VCaP (cell line): ENCODE results near the gene PCGF5.
"Not testable (repeated sequence)": the region's sequence is repeated elsewhere in the genome, so short reads cannot be mapped to it uniquely, and the experiment has no call there.

Experiments used
- H3K27ac ChIP-seq: fragments of 450-650 bp; 2 replicates; pipeline ENCODE4 v1.5.1; 2017
- CTCF ChIP-seq: fragments of 450-650 bp; conservative IDR thresholded peaks from 2 replicates; pipeline ENCODE4 v1.5.1; 2017; ENCODE audit warnings: mild to moderate bottlenecking, moderate library complexity

Gene PCGF5

DNA sequence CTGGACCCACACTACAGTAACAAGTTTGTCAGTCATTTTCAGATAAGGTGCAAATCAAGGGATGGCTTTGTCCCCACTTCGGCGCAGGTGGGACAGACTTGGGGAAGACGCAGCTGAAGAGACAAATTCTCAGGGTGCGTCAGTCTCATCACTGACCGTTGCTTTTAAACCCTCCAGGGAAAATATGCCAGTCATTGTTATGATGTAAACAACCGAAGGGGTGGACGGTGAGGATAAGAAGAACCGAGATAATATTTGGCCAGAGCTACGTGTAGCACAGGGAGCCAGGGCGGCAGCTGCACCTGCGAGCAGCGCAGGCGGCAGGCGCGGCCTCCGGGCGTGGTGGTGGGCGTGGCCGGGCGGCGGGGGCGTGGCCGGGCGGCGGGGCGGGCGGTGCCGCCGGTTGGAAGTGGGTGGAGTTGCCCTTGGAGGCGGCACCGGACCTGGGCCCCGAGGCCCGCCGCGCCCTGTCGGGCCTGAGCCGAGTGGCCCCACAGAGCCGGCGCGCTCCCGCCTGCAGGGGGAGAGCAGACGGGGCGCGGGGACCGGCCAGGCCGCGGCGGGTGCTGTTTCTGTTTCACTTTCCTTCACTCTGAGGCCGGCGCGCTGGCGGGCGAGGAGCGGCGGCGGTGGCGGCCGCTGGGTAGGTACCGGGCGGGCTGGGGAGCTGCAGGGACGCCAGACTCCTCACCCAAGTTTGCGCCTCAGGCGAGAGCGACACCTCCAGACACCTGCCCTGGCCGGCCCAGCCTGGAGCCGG, at the start of gene PCGF5:
PCGF5 (plus strand) TSS at position 470 of the 760 bp plus-strand sequence. CDS start 2,209 bp downstream, outside the sequence.
- peak; percentile 36 for TF ChIP-seq CTCF
- H3K27ac ChIP-seq = peak within 1 kb of the TSS; percentile 81

GRCh38 chr10:91171485-91171884, 49.0 kb upstream of the PCGF5 start:
- H3K27ac ChIP-seq = no peak overlapping the region
- TF ChIP-seq CTCF = no peak

GRCh38 chr10:91172348-91172747, 48.1 kb upstream of the PCGF5 start:
- no peak overlapping the region for H3K27ac ChIP-seq
- TF ChIP-seq CTCF = no peak

GRCh38 chr10:91185239-91185875, 35.1 kb upstream of the PCGF5 start:
- no peak for TF ChIP-seq CTCF
- H3K27ac ChIP-seq = no peak overlapping the region

DNA sequence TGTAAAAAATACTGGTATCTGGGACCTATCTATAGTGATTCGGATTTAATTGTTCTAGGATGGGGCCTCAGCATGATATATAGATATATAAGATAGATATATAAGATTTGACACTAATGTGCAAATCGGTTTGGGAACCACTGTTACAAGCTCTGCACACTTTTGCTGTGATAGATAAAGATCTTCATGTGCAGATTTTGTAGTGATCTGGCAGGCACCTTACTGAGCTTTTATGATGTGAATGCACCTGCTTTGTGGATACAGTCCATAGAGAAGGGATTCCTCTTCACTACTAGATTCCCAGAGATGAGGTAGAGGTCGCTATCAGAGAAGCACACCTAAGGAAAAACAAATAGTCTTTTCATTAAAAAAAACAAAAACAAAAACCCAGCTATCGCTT, 33.3 kb upstream of the PCGF5 start:
- peak; percentile 23; the same call in 1 of the 2 replicates for TF ChIP-seq CTCF
- no peak overlapping the region for H3K27ac ChIP-seq

- H3K27ac ChIP-seq = not testable (repeated sequence)
Observed at GRCh38 chr10:91188010-91188409, 32.5 kb upstream of the PCGF5 start.

DNA sequence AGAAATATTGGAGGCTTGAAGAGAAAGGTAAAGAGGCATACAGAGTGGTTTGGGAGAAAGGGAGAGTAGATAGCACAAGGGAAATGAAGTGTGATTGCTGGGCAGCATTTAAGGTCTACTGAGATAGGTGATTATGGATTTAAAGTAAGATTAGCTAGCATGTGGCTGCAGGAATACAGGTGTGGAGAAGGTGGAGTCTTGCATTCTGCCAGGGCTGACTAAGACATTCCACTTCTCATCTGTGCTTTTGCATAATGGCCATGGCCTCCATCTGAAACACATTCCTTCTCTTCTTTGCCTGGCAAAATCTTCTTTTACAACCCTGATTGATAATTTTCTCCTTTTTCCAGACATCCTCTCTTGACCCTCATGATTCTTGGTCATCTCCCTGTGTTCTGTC, 31.6 kb upstream of the PCGF5 start:
- no peak overlapping the region for H3K27ac ChIP-seq
- TF ChIP-seq CTCF = no peak

DNA sequence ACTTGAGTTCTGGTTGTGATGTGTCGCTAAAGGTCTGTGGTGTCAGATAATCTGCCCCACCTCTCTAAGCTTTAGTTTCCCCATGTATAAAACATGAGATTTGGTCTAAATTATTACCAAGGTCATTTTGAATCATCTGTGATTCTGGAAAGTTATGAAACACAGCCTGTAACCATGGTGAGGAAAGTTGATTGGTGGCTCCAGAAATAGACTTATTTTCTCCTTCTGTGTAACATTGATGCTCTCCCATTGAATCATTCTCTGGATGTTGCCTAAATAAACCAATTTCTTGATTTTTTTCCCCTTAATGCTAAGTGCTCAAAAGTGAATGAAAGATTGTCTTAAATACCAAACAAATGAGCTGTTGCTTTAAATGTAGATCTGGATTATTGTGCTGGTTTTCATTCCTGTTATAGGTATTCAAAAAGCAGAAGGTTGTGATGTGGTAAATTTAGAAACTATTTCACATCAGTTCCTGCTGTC, 30.0 kb upstream of the PCGF5 start:
- H3K27ac ChIP-seq = no peak overlapping the region
- TF ChIP-seq CTCF = no peak
